ENCODE data around the gene IFT80.
"Not testable (repeated sequence)": the region's sequence is repeated elsewhere in the genome, so short reads cannot be mapped to it uniquely, and the experiment has no call there.

Gene IFT80

DNA sequence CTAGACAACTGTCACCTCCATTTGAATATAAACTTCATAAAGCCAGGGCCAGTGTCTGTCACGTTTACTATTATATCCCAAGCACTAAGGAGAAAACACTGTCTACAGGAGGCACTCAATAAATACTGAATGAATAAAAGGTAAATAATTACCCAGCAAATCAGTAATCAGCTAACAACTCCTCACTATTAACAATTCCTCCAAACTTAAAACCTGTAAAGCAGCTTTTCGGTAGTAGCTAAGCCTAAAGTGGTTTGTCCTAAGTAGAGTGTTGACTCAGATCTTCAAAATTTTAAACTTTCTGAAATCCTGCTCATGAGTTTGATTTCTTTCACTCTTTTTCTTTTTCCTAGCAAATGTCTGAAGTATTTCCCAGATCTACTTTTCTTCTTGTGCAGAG is 133.9 kb downstream of the IFT80 start:
- DNase-seq (ENCODE audit: low read depth in 2 of 2): no peak

DNA sequence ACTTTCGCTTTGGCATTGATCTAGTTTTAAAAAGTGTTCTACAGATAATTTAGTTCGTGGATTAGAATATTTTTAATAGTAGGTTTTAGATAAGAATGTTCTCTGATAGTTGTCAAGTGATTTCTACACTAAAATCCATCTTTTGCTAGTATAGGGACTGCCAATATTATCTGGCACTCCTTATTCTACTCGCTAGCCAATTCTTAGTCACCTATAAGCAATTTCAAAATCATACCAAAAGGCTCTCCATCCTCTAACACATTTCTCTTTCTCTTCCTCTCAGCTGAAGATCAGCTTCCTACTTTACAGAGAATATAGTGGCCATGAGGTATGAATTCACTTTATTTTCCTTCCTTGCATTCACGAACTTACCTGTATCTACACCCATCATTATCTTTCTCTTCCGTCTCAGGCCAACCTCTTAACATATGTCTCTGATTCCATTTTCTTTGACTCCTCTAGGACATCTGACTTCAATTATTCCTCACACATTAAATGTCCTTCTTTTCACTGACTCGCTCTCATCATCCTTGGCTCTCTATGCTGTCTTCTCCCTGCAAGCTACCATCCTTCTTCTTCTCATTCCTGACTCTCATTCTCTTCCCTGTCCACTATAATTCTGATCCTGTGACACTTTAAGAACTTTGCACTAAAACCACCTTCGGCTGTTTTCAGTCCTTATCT is 138.3 kb downstream of the IFT80 start:
- DNase-seq (ENCODE audit: low read depth in 2 of 2): no peak

DNA sequence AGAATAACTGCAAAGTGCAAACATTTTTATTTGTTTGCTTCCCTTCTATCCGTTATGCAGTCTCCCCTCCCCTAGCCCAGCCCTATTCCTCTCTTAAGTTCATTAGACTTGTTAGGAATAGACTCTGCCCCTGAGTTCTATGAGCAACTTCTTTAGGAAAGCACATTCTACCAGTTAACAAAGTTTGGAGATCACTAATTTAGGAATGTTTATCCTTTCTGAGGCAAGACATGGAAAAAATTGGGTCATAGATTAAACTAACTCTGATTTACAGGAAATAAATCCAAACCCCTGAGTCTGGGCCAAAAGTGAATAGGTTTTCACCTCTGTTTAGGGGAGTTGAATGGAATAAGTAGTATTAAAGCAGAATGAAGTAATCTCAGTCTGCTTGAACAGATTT is 139.4 kb downstream of the IFT80 start:
- DNase-seq (ENCODE audit: low read depth in 2 of 2): no peak

DNA sequence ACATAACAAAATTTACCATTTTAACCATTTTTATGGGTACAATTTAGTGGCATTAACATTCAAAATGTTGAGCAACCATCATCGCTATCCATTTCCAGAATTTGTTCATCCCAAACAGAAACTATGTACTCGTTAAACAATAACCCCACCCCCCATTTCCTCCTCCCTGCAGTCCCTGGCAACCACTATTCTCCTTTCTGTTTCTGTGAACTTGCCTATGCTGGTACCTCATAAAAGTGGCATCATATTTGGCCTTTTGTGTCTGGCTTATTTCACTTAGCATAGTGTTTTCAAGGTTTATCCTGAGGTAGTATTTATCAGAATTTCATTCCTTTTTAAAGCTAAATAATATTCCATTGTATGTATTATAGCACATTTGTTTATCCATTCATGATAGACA is 141.4 kb downstream of the IFT80 start:
- no peak for DNase-seq (ENCODE audit: low read depth in 2 of 2)

DNA sequence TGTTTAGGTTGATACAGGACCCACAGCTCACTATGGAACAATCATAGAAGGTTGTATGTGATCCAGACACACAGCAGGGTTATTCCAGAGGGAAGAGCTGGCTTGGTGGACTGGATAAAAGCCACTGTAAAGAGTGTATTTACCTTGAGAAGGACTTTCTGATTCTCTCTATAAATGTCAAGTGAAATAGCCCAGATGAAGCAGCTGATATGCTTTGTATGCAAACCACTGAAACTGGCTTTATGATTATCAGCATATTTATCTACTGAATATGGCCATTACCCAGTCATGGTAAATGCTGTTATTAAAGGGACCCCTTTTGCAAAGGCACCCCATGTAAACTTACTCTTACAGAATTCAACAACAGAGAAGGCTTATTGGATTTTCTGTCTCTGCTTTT is 145.7 kb downstream of the IFT80 start:
- DNase-seq (ENCODE audit: low read depth in 2 of 2): no peak

DNA sequence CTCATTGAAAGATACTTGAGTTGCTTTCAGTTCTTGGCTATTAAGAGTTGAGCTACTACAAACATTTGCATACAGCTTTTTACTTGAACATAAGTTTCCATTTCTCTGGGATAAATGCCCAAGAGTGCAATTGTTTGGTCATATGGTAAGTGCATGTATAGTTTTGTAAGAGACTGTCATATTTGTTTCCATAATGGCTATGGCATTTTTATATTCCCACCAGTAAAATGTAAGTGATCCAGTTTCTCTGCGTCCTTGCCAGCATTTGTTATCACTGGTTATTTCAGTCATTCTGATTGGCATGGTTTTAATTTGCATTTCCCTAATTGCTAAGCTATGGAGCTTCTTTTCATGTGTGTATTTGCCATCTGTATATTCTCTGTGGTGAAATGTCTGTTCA is 151.3 kb downstream of the IFT80 start:
- DNase-seq (ENCODE audit: low read depth in 2 of 2): no peak

DNA sequence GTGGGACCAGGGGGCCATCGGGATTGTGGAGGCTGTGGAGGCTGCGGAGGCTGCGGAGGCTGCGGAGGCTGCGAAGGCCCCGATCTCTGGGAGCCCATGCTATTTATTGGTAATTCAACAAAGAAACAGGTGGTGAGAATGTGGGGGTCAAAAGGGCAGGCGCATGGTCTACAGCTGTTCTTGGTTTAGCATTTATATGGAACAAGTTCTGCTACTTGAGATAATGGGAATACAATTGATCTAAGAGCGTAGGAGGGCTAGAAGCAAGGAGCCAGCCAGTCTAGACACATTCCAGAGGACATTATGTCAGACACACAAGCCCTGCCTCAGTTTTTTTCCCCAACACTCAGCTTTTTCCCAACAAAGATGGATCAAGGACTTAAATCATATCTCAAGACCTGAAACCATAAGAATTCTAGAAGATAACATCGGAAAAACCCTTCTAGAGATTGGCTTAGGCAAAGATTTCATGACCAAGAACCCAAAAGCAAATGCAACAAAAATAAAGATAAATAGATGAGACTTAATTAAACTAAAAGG is 153.7 kb downstream of the IFT80 start:
- DNase-seq (ENCODE audit: low read depth in 2 of 2): no peak

DNA sequence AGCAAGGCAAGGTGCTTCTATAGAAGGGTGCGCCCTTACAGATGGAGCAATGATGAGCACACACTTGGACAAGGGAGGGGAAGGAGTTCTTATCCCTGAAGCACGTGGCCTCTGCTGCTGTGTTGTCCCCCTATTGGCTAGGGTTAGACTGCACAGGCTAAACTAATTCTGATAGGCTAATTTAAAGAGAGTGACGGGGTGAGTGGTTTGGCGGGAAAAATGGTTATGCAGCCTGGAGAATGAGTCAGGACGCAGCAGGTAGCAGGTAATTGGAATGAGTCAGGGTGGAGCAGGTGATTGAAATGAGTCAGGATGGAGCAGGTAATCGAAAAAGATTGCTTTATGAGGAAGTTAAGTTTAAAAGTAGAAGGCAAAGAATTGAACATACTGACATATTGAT is 158.3 kb downstream of the IFT80 start:
- DNase-seq (ENCODE audit: low read depth in 2 of 2): not testable (repeated sequence)

DNA sequence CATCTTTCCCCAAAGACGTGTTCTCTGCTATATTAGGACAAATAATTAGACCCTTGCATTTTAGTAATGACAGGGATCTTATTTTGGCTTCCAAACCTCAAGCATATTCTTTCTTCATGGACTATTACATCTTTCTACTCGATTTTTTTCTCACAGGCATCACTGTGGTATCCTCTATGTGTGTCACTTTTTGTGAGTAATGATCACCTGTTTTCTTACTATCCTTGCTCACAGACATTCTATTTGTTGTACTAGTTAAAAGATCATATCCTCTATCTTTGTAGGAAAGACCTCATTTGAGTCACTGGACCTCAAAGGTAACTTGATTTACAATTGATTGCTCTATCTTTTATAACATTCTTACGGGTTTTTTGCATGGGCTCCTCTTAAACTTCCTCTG is 167.0 kb downstream of the IFT80 start:
- no peak for DNase-seq (ENCODE audit: low read depth in 2 of 2)

DNA sequence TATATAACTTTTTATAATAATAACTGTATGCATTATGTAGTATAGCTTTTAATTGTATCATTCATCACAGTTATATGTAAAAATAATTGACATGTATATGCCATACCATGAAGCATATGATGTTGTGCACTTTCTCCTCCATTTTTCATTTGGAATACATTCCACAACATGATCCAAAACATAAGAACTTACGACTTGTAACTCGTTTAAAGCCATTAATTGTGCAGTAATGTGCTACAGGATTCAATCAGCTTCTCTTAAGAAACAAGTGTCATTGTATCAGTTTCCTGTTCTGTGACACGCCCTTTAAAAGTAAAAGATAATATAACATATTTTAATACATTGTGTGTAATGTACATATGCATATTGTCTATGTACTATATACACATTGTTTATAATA is 171.6 kb downstream of the IFT80 start:
- no peak for DNase-seq (ENCODE audit: low read depth in 2 of 2)

DNA sequence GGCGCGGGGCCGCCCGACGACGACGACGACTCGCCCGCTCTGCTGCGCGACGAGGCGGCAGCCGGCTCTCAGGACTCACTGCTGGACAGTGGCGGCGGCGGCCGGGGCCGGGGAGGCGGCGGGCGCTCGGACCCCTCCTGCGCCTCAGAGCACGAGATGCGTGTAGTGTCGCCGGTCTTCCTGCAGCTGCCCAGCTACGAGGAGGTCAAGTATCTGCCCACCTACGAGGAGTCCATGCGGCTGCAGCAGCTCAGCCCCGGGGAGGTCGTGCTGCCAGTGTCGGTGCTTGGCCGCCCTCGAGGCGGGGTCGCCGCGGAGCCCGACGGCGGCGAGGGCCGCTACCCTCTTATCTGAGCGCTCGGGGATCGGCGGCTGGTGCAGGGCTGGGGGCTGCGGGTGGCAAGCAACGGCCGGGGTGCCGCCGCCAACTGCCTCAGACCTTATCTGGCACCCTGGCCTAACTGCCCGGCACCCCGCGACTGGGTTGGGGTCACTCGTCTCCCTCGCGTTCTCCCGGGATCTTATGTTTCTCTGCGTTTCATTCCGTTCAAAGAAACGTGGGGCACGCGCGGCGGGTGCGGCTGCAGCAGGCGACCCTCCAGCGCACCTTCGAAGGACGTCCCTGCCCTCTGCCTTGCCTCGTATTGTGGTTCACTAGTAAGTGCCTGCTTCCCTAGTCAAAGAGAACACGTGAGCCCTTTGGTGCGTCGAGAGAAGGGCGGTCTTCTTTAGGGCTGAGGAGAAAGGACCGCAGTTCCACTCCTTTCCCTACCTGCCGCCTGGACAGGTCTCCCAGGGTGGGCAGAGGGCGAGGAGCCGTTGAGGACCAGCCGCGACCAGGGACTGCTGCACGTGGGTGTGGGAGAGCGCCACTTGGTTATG is 172.8 kb downstream of the IFT80 start:
- no peak for DNase-seq (ENCODE audit: low read depth in 2 of 2)

DNA sequence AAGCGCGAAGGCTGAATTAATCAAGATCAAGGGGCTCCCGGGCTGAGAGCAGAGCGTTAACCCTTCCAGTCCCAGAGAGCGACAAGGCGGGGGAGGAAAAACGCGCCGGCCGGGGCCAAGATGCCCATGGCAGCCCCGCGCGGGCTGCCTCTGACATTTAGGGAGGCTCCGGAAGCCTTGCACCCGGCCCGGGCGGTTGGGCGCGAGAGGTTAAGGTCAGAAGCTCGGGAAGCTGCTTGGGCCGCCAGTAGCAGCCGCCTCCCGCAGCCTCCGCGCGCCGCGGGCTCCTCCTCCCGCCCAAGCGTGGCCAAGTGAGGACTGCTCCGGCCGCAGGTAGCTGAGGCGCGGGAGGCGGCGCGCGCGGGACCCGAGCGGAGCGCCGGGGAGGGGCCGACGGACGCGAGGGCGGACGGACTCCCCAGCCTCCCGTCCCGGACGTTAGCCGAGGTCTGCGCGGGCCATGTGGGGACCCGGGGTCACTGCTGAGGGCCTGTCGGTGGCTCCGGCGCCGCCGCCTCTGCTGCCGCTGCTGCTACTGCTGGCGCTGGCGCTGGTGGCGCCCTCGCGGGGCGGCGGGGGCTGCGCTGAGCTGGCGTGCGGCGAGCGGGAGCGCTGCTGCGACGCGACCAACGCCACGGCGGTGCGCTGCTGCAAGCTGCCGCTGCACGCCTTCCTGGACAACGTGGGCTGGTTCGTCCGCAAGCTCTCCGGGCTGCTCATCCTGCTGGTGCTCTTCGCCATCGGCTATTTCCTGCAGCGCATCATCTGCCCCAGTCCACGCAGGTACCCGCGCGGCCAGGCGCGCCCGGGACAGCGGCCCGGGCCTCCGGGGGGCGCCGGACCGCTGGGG is 173.6 kb downstream of the IFT80 start, which contains the start of gene C3orf80:
Gene C3orf80 (plus strand): TSS at position 247 of the 850 bp plus-strand sequence. CDS start 214 bp downstream, at position 461.
- DNase-seq (ENCODE audit: low read depth in 2 of 2): peak; percentile 30 to 46

DNA sequence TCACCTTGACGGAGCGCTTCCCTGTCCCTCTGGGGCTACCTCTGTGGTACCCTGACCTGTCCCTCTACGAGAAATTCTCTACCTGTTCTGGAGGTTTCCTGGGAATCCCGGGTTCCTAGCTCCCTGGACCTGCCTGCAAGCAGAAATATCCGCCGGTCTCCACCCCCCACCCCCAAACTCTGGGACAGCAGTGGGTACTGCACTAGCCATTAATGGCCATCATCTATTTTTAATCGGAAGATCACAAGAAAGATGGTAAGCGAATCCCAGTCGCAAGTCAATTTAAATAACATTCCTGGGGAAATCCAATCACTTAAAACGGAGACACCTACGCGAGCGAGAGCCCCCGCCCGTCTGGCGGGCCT is 174.2 kb downstream of the IFT80 start:
- DNase-seq (ENCODE audit: low read depth in 2 of 2): no peak

DNA sequence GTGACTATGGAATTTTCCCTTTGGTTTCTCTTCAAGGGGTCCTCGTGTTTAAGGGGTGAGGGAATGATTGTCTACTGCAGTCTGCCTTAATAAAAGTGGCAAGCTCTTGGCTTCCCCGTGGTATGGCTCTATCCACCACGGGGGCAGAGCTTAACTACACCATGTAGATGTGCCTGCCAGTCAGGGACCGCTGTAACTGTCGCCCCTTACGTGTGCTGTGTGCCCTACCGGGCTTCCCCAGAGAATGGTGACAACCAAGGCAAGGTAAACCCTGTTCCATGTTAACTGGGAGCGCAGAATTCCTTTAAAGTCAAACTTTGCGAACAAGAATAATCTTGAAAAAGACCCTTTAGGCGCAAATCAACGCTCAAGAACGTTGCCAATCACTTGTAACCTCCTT is 174.8 kb downstream of the IFT80 start:
- DNase-seq (ENCODE audit: low read depth in 2 of 2): no peak

DNA sequence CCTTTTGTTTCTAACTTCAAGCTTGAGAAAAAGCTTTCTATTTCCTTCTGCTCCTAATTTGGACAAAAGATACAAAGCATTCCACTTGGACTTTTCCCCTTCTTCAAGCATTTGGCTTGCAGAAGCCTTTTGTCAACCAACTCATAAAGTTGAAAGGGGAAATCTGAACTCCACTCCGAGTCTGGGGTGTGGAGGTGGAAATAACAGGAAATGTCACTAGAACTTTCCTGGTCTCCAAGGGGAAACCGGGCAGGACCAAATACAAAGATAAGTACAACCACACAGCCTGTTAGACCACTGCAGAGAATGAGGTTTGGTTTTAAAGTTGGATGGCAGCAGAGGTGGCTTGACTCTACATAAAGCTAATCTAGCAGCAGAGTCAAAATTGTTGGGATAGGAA is 178.0 kb downstream of the IFT80 start:
- no peak for DNase-seq (ENCODE audit: low read depth in 2 of 2)

DNA sequence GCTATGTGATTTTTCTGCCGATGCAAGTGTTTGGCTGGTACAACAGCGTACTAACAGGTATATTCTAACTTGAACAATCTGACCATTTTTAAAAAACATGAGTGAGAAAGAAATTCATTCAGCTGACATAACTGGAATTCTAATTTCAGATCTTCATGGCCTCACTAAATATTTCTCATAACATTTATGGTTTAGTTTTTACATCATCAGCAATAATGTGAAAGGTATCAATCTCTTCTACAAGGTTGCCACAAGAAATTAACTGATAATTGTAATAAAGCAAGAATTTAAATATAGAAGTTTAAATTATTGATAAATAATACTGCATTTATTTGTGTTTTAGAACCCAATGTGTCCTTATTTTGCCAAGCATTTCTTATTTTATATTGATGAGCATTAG is 179.0 kb downstream of the IFT80 start:
- no peak for DNase-seq (ENCODE audit: low read depth in 2 of 2)

DNA sequence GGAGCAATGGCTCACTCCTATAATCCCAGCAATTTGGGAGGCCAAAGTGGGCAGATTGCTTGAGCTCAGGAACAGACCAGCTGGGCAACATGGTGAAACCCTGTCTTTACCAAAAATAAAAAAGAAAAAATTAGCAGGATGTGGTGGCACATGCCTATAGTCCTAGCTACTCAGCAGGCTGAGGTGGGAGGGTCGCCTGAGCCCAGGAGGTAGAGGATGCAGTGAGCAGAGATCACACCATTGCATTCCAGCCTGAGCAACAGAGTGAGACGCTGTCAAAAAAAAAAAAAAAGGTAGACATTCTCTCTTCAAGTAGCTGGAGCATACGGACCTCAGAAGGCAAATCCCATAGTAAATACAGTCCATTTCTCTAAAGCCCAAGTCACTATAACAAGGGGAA is 180.9 kb downstream of the IFT80 start:
- no peak for DNase-seq (ENCODE audit: low read depth in 2 of 2)

DNA sequence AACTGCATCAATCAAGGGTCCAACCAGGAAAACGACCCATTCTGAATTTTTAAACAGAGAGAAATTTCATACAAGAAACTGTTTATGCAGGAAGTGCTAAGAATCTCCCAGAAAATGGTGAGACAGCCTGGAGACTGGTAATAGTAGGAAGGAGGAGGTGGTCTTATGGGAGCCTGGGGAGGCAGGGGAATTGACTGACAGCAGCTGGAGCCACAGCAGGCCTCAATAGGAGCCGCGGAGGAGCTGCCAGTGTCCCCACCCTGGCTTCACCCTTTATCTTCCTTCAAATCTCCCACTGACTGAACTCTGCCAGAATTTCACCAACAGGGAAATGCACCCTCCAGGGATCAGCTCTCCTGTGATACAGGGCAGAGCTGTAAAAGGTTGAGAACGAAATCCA is 181.3 kb downstream of the IFT80 start:
- DNase-seq (ENCODE audit: low read depth in 2 of 2): no peak

DNA sequence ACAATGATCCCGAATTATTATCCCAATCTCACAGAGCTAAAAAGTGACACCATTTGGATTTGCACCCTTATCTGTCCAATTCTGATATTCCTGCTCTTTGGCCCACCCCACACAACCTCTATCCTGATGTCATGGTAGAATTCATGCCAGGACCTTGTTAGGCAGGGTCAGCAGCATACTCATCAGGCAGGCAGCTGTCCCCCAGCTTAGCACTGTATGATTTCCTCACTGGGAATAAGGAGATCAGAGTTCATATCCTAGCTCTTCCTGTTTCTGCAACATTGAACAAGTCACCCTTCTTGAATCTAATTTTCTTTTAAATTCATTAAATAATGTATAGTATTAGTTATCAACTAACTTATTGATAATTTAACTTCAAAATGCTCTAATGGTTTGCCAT is 185.8 kb downstream of the IFT80 start:
- no peak for DNase-seq (ENCODE audit: low read depth in 2 of 2)

DNA sequence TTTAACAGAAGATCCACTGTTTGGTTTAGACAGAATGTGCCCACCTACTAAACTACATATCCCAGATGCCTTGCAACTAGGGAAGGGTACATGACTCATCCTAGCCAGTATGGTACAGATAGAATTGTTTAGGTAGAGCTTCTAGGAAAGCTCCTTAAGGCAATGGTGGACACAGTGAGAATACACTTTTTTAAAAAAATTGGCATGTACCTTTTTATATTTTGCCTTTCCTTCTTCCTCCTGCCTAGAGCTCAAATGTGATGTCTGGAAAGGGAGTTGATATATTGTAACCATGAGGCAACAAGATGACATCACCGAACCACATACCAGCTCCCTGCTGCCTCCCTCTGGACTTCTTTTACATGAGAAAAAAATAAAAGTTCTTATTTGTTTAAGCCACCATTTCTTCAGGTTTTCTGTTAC is 188.2 kb downstream of the IFT80 start:
- no peak for DNase-seq (ENCODE audit: low read depth in 2 of 2)

DNA sequence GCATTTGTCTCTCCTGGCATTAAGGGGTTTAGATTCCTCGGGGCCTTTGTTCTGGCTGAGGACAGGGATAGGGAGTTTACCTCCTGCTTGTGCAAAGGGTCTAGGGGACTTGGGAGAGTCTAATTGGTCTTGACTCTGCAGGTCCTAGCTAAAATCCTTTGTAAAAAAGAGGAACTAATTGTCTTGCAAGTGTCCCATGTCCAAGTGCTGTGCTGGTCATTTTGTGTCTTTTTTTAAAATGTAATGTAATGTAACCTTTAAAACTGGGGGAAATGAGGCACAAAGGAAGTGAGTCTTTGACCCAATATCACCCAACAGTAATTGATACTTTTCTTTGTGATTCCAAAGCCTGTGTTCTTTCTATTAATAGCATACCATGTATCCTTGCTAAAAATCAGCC is 188.7 kb downstream of the IFT80 start:
- DNase-seq (ENCODE audit: low read depth in 2 of 2): no peak
